HCT116 (cell line): ENCODE data around the gene PPP4R3A.

Source experiments
- CBX3 ChIP-seq: IDR thresholded peaks from 2 replicates; pipeline ENCODE4 v1.6.1; 2012; ENCODE audit warnings: low read depth
- CEBPB ChIP-seq: IDR thresholded peaks from 2 replicates; pipeline ENCODE4 v1.6.1; 2012; ENCODE audit warnings: low read depth
- CTCF ChIP-seq, 3 experiments: fragments of 200-600 bp in 1 of 3; sonication (generic) in 1 of 3; IDR thresholded peaks in 2 of 3; conservative IDR thresholded peaks in 1 of 3; 2 replicates each; pipeline ENCODE4 v1.5.1; 2012 to 2017; ENCODE audit warnings: low read depth in 2 of 3, low read length in 2 of 3, antibody characterized with exemption in 1 of 3, borderline replicate concordance in 1 of 3, control low read depth in 1 of 3, mild to moderate bottlenecking in 1 of 3, mixed read lengths in 1 of 3, mixed run types in 1 of 3, moderate library complexity in 1 of 3; ENCODE audit not compliant: insufficient read depth in 1 of 3
- EGR1 ChIP-seq: IDR thresholded peaks from 2 replicates; pipeline ENCODE4 v1.6.1; 2012; ENCODE audit warnings: low read depth
- EZH2 ChIP-seq: fragments of 200-600 bp; sonication (generic); IDR thresholded peaks from 2 replicates; pipeline ENCODE4 v1.6.1; 2017; ENCODE audit warnings: antibody characterized with exemption, mixed run types
- EZH2phosphoT487 ChIP-seq: fragments of 200-600 bp; IDR thresholded peaks from 2 replicates; pipeline ENCODE4 v1.6.1; 2018; ENCODE audit warnings: antibody characterized with exemption, borderline replicate concordance
- POLR2A ChIP-seq: IDR thresholded peaks from 2 replicates; pipeline ENCODE4 v1.7.0; 2011; ENCODE audit warnings: borderline replicate concordance; ENCODE audit not compliant: insufficient read depth, insufficient read length; ENCODE audit errors: extremely low read depth
- POLR2AphosphoS5 ChIP-seq: IDR thresholded peaks from 2 replicates; pipeline ENCODE4 v1.6.1; 2011; ENCODE audit warnings: mild to moderate bottlenecking, low read depth, low read length, moderate library complexity
- SIN3A ChIP-seq: IDR thresholded peaks from 2 replicates; pipeline ENCODE4 v1.6.1; 2012; ENCODE audit warnings: low read depth
- TF ChIP-seq, protein P1 (sequence below): IDR thresholded peaks from 2 replicates; pipeline ENCODE4 v1.6.1; 2011; ENCODE audit warnings: mild to moderate bottlenecking, low read length, moderate library complexity; ENCODE audit not compliant: insufficient replicate concordance; ENCODE audit errors: extremely low read depth
- TF ChIP-seq, protein P2 (sequence below): IDR thresholded peaks from 2 replicates; pipeline ENCODE4 v1.6.1; 2012

DNA sequence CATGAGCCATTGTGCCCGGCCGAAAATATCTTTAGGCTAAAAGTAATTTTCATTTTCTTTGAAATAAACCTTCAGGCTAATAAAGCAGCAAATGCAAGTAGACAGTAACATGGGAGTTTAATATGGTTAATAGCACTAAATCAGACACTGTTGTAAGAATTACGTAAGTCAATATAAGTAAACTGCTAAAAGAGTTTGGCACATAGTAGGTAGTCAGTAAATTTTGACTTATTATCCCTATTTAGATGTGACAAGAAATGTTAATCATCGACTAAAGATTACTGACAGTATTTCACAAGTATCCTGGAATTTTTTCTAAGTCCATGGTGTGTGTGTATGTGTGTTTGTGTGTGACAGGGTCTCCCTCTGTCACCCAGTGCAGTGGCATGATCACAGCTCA, 3.9 kb downstream of the PPP4R3A start:
- TF ChIP-seq CTCF (IDR thresholded peaks at IDR 0.05 in 2 of 3, conservative IDR thresholded peaks at IDR 0.05 in 1 of 3; ENCODE audit: borderline replicate concordance in 1 of 3, insufficient read depth in 1 of 3, low read depth in 2 of 3, low read length in 2 of 3) (no peak), EZH2 (no peak), POLR2A (no peak), EZH2phosphoT487 (no peak), CBX3 (no peak), CEBPB (no peak), SIN3A (no peak), EGR1 (no peak), POLR2AphosphoS5 (no peak)
- TF ChIP-seq, protein P1, sequence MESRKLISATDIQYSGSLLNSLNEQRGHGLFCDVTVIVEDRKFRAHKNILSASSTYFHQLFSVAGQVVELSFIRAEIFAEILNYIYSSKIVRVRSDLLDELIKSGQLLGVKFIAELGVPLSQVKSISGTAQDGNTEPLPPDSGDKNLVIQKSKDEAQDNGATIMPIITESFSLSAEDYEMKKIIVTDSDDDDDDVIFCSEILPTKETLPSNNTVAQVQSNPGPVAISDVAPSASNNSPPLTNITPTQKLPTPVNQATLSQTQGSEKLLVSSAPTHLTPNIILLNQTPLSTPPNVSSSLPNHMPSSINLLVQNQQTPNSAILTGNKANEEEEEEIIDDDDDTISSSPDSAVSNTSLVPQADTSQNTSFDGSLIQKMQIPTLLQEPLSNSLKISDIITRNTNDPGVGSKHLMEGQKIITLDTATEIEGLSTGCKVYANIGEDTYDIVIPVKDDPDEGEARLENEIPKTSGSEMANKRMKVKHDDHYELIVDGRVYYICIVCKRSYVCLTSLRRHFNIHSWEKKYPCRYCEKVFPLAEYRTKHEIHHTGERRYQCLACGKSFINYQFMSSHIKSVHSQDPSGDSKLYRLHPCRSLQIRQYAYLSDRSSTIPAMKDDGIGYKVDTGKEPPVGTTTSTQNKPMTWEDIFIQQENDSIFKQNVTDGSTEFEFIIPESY = no peak
- TF ChIP-seq, protein P2, sequence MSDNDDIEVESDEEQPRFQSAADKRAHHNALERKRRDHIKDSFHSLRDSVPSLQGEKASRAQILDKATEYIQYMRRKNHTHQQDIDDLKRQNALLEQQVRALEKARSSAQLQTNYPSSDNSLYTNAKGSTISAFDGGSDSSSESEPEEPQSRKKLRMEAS = no peak
